Colon (tissue), 2 donors: Measurements from ENCODE around the gene ZNF582.

ENCODE experiments used
- FAIRE-seq: peaks from 2 replicates; lab custom pipeline; 2012; peaks lifted over from hg19 to GRCh38; lab: Jason Lieb, UNC
- donor health status: control.
- donor health status: control.

The ZNF582 gene

DNA sequence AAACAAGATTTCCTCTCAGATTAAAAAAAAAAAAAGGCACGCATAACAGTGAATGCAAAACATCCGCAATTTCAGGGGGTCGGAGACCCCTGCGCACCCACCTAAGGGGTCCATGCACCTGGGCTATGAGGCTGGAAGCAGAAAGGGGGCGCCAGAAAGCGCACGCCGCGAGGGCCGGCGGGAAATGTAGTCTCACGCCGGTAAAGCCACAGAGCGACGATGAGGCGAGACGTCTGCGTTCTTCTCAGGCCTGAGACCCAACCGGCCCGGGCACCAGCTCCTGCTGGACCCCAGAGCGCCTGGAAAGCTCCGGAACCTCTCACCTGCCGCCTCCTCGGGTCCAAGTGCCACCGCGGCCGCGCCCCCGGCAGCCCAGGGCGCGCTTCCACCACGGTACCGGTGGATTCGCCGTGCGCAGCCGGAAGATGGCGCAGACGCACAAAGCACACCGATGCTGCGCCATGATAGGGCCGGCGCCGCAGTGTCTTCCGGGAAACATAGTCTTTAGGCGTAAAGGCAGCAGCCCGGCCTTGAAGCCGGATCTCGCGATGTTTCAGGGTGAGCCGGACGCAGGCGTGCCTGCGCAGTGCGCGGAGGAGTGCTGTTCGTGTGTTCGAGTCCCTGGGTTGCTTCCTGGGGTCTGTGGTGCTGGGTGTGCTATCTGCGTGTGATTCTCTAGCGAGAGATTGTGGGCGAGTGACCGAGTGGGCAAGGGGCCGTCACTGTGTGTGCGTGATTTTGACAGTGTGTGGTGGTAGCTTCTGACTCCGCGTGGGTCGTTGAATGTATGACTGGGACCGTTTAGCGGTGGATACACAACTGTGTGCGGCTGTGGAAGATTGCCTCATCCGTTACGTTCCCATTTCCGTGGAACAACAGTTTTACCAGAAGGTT, at the start of gene ZNF582:
Gene ZNF582, minus strand, starts transcription at position 416 of the 894 bp plus-strand sequence. CDS start 1,782 bp downstream, outside the sequence.
- no peak for FAIRE-seq

GRCh38 chr19:56441206-56441792, 48.0 kb upstream of the ZNF582 start:
- FAIRE-seq, result no peak

DNA sequence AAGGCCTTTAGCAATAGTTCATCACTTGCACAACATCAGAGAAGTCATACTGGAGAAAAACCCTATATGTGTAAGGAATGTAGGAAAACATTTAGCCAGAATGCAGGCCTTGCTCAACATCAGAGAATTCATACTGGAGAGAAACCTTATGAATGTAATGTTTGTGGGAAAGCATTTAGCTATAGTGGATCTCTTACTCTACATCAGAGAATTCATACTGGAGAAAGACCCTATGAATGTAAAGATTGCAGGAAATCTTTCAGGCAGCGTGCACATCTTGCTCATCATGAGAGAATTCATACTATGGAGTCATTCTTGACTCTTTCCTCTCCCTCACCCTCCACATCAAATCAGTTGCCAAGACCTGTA, 30.6 kb upstream of the ZNF582 start:
- no peak for FAIRE-seq

GRCh38 chr19:56423276-56423984, 30.1 kb upstream of the ZNF582 start:
- FAIRE-seq, result no peak

GRCh38 chr19:56405062-56405461, 11.7 kb upstream of the ZNF582 start:
- no peak for FAIRE-seq

GRCh38 chr19:56404705-56405056, 11.3 kb upstream of the ZNF582 start:
- FAIRE-seq, result no peak

DNA sequence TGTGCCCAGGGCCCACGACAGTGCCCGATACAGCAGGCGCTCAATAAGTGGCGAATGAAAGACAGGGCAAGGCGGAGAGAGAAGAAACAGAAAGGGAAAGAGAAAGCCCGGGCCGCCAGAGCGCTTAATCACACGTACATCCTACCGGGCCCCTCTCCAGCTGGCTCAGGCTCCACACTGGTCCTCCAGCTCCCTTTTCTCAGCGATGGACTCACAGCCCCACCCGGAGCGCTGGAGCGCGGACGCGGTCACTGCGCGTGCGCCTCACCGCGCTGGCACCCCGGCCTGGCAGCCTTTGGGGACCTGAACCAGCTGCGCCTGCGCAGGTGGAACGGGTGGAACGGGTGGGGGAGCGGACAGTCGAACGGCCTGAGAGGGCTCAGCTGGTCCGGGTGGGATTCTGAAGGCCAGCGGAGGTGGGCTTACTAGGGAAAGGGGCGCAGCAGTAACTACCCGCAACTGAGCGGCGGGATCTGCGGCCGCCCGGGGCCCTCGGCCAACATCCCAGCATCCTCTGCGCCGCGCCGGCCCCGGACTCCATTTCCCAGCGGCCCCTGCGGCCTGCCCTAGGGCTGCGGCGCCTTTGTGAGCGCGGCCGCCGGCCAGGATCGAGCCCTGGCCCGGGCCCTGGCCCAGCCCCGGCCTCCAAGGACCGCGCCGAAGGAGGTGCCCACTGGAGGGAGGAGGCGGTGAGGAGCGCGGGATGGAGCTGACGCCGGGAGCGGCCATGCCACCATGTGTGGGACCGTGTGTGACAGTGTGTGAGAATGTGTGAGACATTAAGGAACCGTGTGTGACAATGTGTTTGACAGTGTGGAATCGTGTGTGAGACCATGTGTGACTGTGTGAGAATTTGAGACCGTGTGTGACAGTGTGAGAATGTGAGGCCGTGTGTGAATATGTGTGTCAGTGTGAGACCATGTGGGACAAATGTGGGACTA, 10.7 kb upstream of the ZNF582 start, which contains the start of gene ZNF583:
Gene ZNF583, plus strand, starts transcription at position 569 of the 941 bp plus-strand sequence. CDS start 2,783 bp downstream, outside the sequence.
- no peak for FAIRE-seq

- FAIRE-seq, result no peak
Measured at GRCh38 chr19:56403261-56403660, 9.9 kb upstream of the ZNF582 start.

GRCh38 chr19:56400485-56400884, 7.2 kb upstream of the ZNF582 start:
- no peak for FAIRE-seq

- no peak for FAIRE-seq
Measured at GRCh38 chr19:56398809-56399208, 5.5 kb upstream of the ZNF582 start.

- no peak for FAIRE-seq
Measured at GRCh38 chr19:56383826-56384605, 9.3 kb downstream of the ZNF582 start.

DNA sequence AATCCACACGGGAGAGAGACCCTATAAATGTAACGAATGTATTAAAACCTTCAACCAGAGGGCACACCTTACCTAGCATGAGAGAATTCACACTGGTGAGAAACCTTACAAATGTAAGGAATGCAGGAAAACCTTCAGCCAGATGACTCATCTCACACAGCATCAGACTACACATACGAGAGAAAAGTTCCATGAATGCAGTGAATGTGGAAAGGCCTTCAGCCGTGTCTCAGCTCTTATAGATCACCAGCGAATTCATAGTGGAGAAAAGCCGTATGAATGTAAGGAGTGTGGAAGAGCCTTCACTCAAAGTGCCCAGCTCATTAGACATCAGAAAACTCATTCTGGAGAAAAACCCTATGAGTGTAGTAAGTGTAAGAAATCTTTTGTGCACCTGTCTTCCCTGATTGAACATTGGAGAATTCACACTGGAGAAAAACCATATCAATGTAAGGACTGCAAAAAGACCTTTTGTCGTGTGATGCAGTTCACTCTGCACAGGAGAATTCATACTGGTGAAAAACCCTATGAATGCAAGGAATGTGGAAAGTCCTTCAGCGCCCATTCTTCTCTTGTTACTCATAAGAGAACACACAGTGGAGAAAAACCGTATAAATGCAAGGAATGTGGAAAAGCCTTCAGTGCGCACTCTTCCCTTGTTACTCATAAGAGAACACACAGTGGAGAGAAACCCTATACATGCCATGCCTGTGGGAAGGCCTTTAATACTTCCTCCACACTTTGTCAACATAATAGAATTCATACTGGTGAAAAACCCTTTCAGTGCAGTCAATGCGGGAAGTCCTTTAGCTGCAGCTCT, 16.0 kb downstream of the ZNF582 start:
- no peak for FAIRE-seq

DNA sequence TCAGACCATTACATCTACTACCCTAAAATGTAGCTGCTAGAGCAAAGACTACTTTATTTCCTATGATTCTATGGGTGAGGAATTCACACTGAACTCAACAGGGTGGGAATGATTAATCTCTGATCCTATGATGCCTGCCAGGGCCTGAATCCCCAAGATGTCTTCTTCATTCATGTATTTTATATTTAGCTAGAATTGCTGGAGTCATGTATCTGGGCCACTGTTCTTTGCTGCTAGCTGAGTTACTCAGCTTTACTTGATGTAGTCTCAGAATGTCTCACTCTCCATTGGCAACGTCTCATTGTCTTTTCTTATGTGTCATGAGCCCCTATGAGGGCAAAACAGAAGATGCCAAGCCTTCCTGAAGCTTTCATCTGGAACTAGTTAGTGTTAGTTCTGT, 21.1 kb downstream of the ZNF582 start:
- no peak for FAIRE-seq

GRCh38 chr19:56369886-56370676, 23.3 kb downstream of the ZNF582 start:
- no peak for FAIRE-seq

GRCh38 chr19:56367829-56368711, 25.3 kb downstream of the ZNF582 start:
- FAIRE-seq, result no peak

GRCh38 chr19:56360841-56361240, 32.5 kb downstream of the ZNF582 start:
- FAIRE-seq, result no peak

DNA sequence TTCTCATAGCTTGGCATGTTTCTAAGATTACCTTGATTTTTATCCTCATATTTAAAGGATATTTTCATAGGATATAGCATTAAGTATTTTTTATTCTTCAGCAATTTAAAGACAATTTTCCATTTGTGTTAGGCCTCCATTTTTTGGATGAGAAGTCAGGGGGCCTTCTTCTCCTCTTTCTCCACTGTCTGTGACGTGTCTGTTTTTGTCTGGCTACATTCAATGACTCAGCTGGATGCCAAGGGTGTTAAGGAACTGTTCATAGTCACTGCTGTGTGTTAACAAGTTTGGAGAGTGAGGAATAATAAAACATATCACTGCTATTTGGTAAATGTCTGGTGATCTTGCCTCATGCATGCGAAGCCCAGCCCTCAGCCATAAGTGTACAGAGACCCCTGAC, 36.4 kb downstream of the ZNF582 start:
- no peak for FAIRE-seq

GRCh38 chr19:56355517-56355916, 37.8 kb downstream of the ZNF582 start:
- FAIRE-seq, result peak; percentile 5
